ENCODE data around the gene CASQ1.

The CASQ1 gene

DNA sequence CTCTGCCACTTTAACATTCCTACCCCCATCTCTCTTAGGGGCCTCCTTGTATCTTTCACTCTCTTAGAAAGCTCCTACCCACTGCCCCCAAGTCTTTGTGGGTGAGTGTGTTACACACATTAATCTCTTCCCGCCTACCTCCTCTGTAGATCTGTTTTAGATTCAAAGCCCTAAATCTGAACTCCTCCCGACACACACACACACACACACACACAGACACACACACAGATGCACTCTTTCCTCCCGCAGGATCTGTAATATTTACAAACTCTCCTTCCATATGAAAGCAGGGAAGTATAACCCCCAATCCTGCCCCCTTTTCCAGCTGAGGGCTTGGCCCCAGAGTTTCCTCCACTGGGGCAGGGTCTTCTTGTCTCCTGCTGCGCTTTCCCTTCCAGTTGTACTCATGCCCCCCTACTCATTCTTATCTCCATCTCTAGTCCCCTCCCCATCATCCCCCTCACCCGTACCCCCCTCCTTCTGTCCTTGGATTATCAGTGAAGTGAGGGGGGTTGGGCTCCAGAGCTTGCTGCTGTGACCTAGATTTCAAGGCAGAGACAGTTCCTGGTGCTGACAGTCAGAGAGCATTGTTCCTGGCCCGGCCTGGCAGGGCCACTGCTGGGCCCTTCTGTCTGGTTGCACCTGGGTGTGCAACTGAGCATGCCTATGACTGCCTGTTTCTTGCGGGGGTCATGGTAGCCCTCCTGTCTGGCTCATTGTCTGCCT lies 19.1 kb downstream of the CASQ1 start:
- no peak for DNase-seq (ENCODE audit: low spot score in 2 of 2)
- no peaks in the 10 kb centered on the region for H3K9me3 Mint-ChIP-seq
- H3K36me3 Mint-ChIP-seq (ENCODE audit: insufficient read depth), result peaks cover 5% of the 10 kb centered on the region
- H3K4me3 Mint-ChIP-seq, result no peak overlapping the region
- H3K27me3 Mint-ChIP-seq, result no peaks in the 10 kb centered on the region
- peak overlapping the region; percentile 9 for H3K27ac Mint-ChIP-seq (ENCODE audit: low read depth)
- H3K4me1 Mint-ChIP-seq, result peaks cover 24% of the 10 kb centered on the region
- ATAC-seq (replicated peaks; ENCODE audit: extremely low read depth, poor library complexity, severe bottlenecking), result no peak

DNA sequence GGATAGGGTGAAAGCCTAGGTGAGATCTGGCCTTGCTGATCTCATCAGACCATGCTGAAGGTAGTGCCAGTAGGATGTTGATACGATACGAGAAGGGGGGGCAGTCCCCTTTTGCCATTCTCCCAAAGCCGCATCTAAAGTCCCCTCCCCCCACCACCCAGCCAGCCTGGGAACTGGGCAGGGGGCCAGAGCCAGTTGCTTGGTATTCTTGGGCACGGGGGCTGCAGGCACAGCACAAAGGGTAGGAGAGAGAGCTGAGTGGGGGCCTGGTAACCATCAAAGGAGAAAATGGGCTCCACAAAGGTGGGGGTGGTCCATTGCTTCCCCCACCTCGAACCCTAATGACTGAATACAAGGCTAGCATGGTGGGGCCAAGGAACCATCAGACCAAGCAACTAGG lies 20.2 kb downstream of the CASQ1 start:
- H3K4me3 Mint-ChIP-seq, result no peak overlapping the region
- H3K27ac Mint-ChIP-seq (ENCODE audit: low read depth), result no peak overlapping the region
- peaks cover 24% of the 10 kb centered on the region for H3K4me1 Mint-ChIP-seq
- DNase-seq (ENCODE audit: low spot score in 2 of 2), result no peak
- ATAC-seq (replicated peaks; ENCODE audit: extremely low read depth, poor library complexity, severe bottlenecking), result no peak
- H3K27me3 Mint-ChIP-seq, result no peaks in the 10 kb centered on the region
- H3K9me3 Mint-ChIP-seq, result no peaks in the 10 kb centered on the region
- H3K36me3 Mint-ChIP-seq (ENCODE audit: insufficient read depth), result peaks cover 1% of the 10 kb centered on the region

GRCh38 chr1:160211046-160211790 lies 20.8 kb downstream of the CASQ1 start:
- DNase-seq (ENCODE audit: low spot score in 2 of 2) (no peak), ATAC-seq (replicated peaks; ENCODE audit: extremely low read depth, poor library complexity, severe bottlenecking) (no peak)
- Mint-ChIP-seq H3K27me3 (no peaks in the 10 kb centered on the region), H3K4me1 (peaks cover 22% of the 10 kb centered on the region), H3K36me3 (ENCODE audit: insufficient read depth) (peaks cover 5% of the 10 kb centered on the region), H3K4me3 (no peak overlapping the region), H3K9me3 (no peaks in the 10 kb centered on the region), H3K27ac (ENCODE audit: low read depth) (no peak overlapping the region)

- ATAC-seq (replicated peaks; ENCODE audit: extremely low read depth, poor library complexity, severe bottlenecking) (no peak), DNase-seq (ENCODE audit: low spot score in 2 of 2) (no peak)
- H3K27ac Mint-ChIP-seq (ENCODE audit: low read depth), result no peak overlapping the region
- H3K9me3 Mint-ChIP-seq, result no peaks in the 10 kb centered on the region
- no peak overlapping the region for H3K4me3 Mint-ChIP-seq
- peaks cover 18% of the 10 kb centered on the region for H3K36me3 Mint-ChIP-seq (ENCODE audit: insufficient read depth)
- H3K27me3 Mint-ChIP-seq, result no peaks in the 10 kb centered on the region
- peaks cover 5% of the 10 kb centered on the region for H3K4me1 Mint-ChIP-seq
Measured at GRCh38 chr1:160214481-160215140, 24.2 kb downstream of the CASQ1 start.

- Mint-ChIP-seq H3K4me3 (no peak overlapping the region), H3K27me3 (no peaks in the 10 kb centered on the region), H3K9me3 (no peaks in the 10 kb centered on the region), H3K36me3 (ENCODE audit: insufficient read depth) (peaks cover 27% of the 10 kb centered on the region), H3K27ac (ENCODE audit: low read depth) (no peak overlapping the region), H3K4me1 (no peaks in the 10 kb centered on the region)
- DNase-seq (ENCODE audit: low spot score in 2 of 2) (no peak), ATAC-seq (replicated peaks; ENCODE audit: extremely low read depth, poor library complexity, severe bottlenecking) (no peak)
Measured at GRCh38 chr1:160216301-160216700, 25.9 kb downstream of the CASQ1 start.

DNA sequence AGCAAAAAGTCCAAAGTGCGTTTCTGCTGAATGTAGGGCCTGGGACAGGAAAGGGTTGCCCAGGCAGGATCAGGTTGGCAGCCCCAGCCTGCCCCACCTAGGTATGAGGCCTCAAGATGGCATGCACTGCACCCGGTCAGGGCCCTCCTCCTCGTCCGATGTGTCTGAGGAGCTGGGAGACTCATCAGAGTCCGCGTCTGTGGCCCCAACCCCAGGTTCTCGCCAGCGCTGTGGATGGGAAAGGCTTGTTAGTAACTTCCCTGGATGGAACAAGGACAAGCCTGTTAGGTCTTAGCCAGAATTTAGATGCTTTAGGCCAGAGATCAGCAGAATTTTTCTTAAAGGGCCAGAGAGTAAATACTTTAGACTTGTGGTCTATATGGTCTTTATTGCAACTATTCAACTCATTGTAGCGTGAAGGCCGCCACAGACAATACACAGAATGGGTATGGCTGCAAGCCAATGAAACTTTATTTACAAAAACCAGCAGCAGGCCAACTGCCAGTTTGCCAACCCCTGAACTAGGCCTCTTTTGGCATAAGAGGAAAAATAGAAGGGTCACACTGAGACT lies 27.2 kb downstream of the CASQ1 start:
- Mint-ChIP-seq H3K9me3 (no peaks in the 10 kb centered on the region), H3K4me1 (no peaks in the 10 kb centered on the region), H3K4me3 (no peak overlapping the region), H3K27me3 (no peaks in the 10 kb centered on the region), H3K36me3 (ENCODE audit: insufficient read depth) (peaks cover 36% of the 10 kb centered on the region), H3K27ac (ENCODE audit: low read depth) (no peak overlapping the region)
- ATAC-seq (replicated peaks; ENCODE audit: extremely low read depth, poor library complexity, severe bottlenecking), result no peak
- DNase-seq (ENCODE audit: low spot score in 2 of 2), result no peak

DNA sequence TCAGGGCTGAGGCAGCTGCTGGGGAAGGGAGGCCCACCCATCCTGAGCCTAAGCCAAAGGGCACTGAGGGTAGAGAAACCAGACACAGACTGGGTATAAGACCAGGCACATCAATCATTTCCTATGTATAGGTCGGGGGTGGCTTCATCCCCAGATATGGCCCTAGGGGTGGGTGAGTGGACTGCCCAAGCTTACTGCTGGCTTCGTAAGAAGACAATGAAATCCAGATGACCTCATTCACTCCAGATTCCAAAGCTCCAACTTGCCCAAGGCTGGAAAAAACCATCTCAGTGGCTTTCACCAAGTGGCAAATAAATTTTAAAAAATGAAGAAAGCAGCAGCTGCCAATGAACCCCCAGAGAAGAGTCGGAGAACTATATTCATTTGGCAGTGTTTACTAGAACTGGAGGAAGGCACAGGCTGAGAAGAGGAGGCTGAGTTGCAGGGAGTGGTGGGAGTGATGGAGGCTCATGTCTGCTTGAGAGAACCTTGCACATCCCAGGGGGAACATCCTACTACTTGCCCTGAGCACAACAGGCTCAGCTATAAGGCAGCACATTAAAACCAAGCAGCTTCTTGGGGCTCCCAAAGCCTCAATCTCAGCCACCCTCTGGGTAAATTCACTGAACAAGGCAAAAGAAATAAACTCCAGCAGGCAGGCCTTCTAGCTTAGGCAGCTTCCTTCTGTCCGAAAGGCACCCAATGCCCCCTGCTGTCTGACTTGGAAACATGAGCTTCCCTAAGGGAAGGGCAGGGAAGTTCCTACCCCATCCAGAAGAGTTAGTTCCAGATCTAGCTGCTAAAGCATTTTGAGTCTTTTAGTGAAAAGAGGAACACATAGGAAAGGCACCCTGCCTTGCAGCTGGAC lies 28.9 kb downstream of the CASQ1 start:
- no peak for DNase-seq (ENCODE audit: low spot score in 2 of 2)

DNA sequence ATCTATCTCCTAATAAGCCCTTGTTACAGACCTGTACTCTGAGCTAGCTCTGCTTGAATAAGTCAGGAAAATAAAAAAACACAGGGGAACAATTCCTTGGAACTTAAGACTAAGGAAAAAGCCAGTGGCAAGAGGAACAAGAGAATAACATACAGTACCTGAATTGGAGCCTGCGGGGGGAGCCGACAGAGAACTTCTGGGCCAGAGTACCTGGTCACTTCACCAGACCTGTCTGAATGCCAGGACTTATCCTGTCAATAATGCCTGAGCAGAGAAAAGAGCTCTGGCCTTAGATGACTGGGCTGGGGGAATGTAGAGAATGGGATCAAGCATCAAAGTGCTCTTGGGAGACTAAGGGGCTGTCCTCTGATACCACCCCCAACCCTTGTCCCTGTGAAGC lies 29.9 kb downstream of the CASQ1 start:
- Mint-ChIP-seq H3K9me3 (no peaks in the 10 kb centered on the region), H3K27me3 (no peaks in the 10 kb centered on the region), H3K27ac (ENCODE audit: low read depth) (peak overlapping the region; percentile 79), H3K36me3 (ENCODE audit: insufficient read depth) (peaks cover 45% of the 10 kb centered on the region), H3K4me3 (no peak overlapping the region), H3K4me1 (no peaks in the 10 kb centered on the region)
- ATAC-seq (replicated peaks; ENCODE audit: extremely low read depth, poor library complexity, severe bottlenecking) (no peak), DNase-seq (ENCODE audit: low spot score in 2 of 2) (no peak)

More for the DNA sequence above, 28.9 kb downstream of the CASQ1 start:
- H3K36me3 Mint-ChIP-seq (ENCODE audit: insufficient read depth), result peaks cover 43% of the 10 kb centered on the region
- peak overlapping the region; percentile 79 for H3K27ac Mint-ChIP-seq (ENCODE audit: low read depth)
- no peak for ATAC-seq (replicated peaks; ENCODE audit: extremely low read depth, poor library complexity, severe bottlenecking)
- no peaks in the 10 kb centered on the region for H3K9me3 Mint-ChIP-seq
- no peaks in the 10 kb centered on the region for H3K4me1 Mint-ChIP-seq
- H3K27me3 Mint-ChIP-seq, result no peaks in the 10 kb centered on the region
- no peak overlapping the region for H3K4me3 Mint-ChIP-seq

- DNase-seq (ENCODE audit: low spot score in 2 of 2), result no peak
- no peaks in the 10 kb centered on the region for H3K4me1 Mint-ChIP-seq
- no peaks in the 10 kb centered on the region for H3K27me3 Mint-ChIP-seq
- peak overlapping the region; percentile 79 for H3K27ac Mint-ChIP-seq (ENCODE audit: low read depth)
- no peaks in the 10 kb centered on the region for H3K9me3 Mint-ChIP-seq
- H3K4me3 Mint-ChIP-seq, result no peak overlapping the region
- peaks cover 43% of the 10 kb centered on the region for H3K36me3 Mint-ChIP-seq (ENCODE audit: insufficient read depth)
- no peak for ATAC-seq (replicated peaks; ENCODE audit: extremely low read depth, poor library complexity, severe bottlenecking)
Measured at GRCh38 chr1:160221089-160221488, 30.7 kb downstream of the CASQ1 start.

GRCh38 chr1:160222546-160222945 lies 32.2 kb downstream of the CASQ1 start:
- peaks cover 38% of the 10 kb centered on the region for H3K36me3 Mint-ChIP-seq (ENCODE audit: insufficient read depth)
- DNase-seq (ENCODE audit: low spot score in 2 of 2) (no peak), ATAC-seq (replicated peaks; ENCODE audit: extremely low read depth, poor library complexity, severe bottlenecking) (no peak)
- H3K27me3 Mint-ChIP-seq, result no peaks in the 10 kb centered on the region
- no peaks in the 10 kb centered on the region for H3K4me1 Mint-ChIP-seq
- H3K9me3 Mint-ChIP-seq, result no peaks in the 10 kb centered on the region
- H3K4me3 Mint-ChIP-seq, result no peak overlapping the region
- H3K27ac Mint-ChIP-seq (ENCODE audit: low read depth), result no peak overlapping the region

- Mint-ChIP-seq H3K36me3 (ENCODE audit: insufficient read depth) (peaks cover 48% of the 10 kb centered on the region), H3K9me3 (no peaks in the 10 kb centered on the region), H3K27me3 (no peaks in the 10 kb centered on the region), H3K4me1 (no peaks in the 10 kb centered on the region), H3K4me3 (no peak overlapping the region), H3K27ac (ENCODE audit: low read depth) (no peak overlapping the region)
- no peak for ATAC-seq (replicated peaks; ENCODE audit: extremely low read depth, poor library complexity, severe bottlenecking)
- DNase-seq (ENCODE audit: low spot score in 2 of 2), result no peak
Measured at GRCh38 chr1:160224606-160225005, 34.2 kb downstream of the CASQ1 start.

GRCh38 chr1:160225345-160225744 lies 35.0 kb downstream of the CASQ1 start:
- H3K4me3 Mint-ChIP-seq, result no peak overlapping the region
- ATAC-seq (replicated peaks; ENCODE audit: extremely low read depth, poor library complexity, severe bottlenecking), result no peak
- H3K36me3 Mint-ChIP-seq (ENCODE audit: insufficient read depth), result peaks cover 49% of the 10 kb centered on the region
- peak overlapping the region; percentile 7 for H3K27ac Mint-ChIP-seq (ENCODE audit: low read depth)
- H3K4me1 Mint-ChIP-seq, result no peaks in the 10 kb centered on the region
- no peaks in the 10 kb centered on the region for H3K9me3 Mint-ChIP-seq
- no peaks in the 10 kb centered on the region for H3K27me3 Mint-ChIP-seq
- no peak for DNase-seq (ENCODE audit: low spot score in 2 of 2)

Data from central memory CD8-positive, alpha-beta T cell (primary cell).